Right cardiac atrium (tissue), 5 donors: ENCODE results near the gene OR6J1. TPM values are rescaled to one million over a fixed set of nuclear protein-coding genes. Genes with fewer than 3 reads are reported as not detected.
"Not testable (repeated sequence)": the region's sequence is repeated elsewhere in the genome, so short reads cannot be mapped to it uniquely, and the experiment has no call there.

Experiments used
- ATAC-seq, 2 donors: fragments of 200-7000 bp; cut with Tn5 transposase; one replicate each; pipeline versions ENCODE4 v1.8.0 to v1.9.1; 2020; ENCODE audit warnings: moderate library complexity in 2 of 2, mild to moderate bottlenecking in 1 of 2
- DNase-seq, 3 donors: peaks; one replicate each; pipeline ENCODE4 v3.0.0-alpha.2; 2020
- H3K27ac ChIP-seq: one replicate; pipeline ENCODE4 v1.5.1; 2013; ENCODE audit warnings: mild to moderate bottlenecking, low read length, control low read depth, moderate library complexity
- H3K27me3 ChIP-seq: one replicate; pipeline ENCODE4 v1.6.1; 2013; ENCODE audit not compliant: control insufficient read depth, insufficient read depth
- H3K4me1 ChIP-seq: one replicate; pipeline ENCODE4 v1.6.1; 2013; ENCODE audit warnings: low read length; ENCODE audit not compliant: control insufficient read depth, insufficient read depth
- H3K4me3 ChIP-seq: one replicate; pipeline ENCODE4 v1.5.1; 2013; ENCODE audit warnings: low read length, control low read depth
- H3K9me3 ChIP-seq: one replicate; pipeline ENCODE4 v1.6.1; 2013; ENCODE audit warnings: low read length; ENCODE audit not compliant: control insufficient read depth
- WGBS: extraction: QIAGEN DNeasy Blood & Tissue Kit; methylation state at CpG from one replicate; pipeline ENCODE4 v1.1.7; 2013; 5-methylcytosine and 5-hydroxymethylcytosine counted together
- intact Hi-C, 4 donors: fragments of 100-400 bp; cut with DNase I; formaldehyde crosslinking; loops; one replicate each; pipeline versions ENCODE4 v1.11.0 to v1.14.0; 2022 to 2023
- polyA plus RNA-seq: library from polyadenylated mRNA; stranded (reverse); fragments of 200-250 nt; gene quantifications from one replicate; pipeline ENCODE4 v1.2.3, GENCODE V29; 2013
- total RNA-seq, 4 donors: library from RNA; stranded (reverse); fragmentation: NEBNext Ultra II Directional; extraction: Animal tissue kit (Norgen Biotek cat#: 25700); gene quantifications; one replicate each; pipeline ENCODE4 v1.2.1, GENCODE V29; 2021
- donor health status: healthy with polysubstance abuse.
- donor health status: DM: no; HTN: yes; CAD: no.
- donor health status: DM: no; HTN: no; CAD: no.
- donor health status: DM: no; HTN: yes; CAD: no; lungs with severe emphysema.
- donor health status: DM: yes; HTN: yes; CAD: no.

The OR6J1 gene
- total and polyA plus RNA-seq, 5 donors, result not detected

DNA sequence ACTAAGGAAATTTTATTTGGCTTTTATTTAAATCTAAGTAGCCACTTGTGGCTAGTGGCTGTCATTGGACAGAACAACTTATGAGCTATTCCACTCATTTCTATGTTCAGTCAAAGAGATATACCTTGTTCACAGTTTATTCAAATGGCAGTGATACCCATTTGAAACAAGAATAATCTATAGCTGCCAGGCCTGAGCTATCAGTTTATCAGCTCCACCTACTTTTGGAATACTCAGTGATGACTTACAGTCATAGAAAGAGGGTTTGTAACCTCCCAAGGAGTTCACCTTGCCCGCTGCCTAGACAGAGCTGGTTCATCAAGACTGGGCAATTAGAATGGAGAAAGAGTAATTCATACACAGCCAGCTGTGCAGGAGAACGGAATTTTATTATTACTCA, 50.6 kb downstream of the OR6J1 start:
- no peak for DNase-seq
- no peak overlapping the region for H3K27ac ChIP-seq
- no peak for ATAC-seq
- 83% methylated on average over 2 of the region's 2 CpGs for WGBS
- H3K27me3 ChIP-seq, result no peaks in the 10 kb centered on the region
- no peaks in the 10 kb centered on the region for H3K9me3 ChIP-seq
- no peak overlapping the region for H3K4me3 ChIP-seq
- peaks cover 3% of the 10 kb centered on the region for H3K4me1 ChIP-seq
- intact Hi-C loops, result no loop called here

DNA sequence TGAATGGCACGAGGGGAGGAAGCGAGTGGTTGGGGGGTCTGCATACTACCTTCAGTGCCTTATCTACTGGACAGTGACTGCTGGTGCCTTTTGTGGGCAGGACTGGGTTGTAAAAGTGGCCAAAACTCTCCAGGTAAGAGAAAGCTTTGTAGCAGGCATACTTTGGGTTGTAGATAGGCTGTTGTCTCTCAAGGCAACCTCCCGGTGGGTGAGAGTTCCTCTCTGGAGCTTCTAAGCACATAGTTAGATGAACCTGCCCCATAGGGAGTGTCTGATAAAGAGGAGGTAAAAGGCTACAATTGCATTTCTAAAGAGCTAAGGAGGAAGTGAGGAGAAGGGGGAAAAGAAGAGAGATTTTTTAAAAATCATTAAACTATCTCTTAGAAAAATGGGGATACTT, 51.0 kb downstream of the OR6J1 start:
- no peaks in the 10 kb centered on the region for H3K27me3 ChIP-seq

DNA sequence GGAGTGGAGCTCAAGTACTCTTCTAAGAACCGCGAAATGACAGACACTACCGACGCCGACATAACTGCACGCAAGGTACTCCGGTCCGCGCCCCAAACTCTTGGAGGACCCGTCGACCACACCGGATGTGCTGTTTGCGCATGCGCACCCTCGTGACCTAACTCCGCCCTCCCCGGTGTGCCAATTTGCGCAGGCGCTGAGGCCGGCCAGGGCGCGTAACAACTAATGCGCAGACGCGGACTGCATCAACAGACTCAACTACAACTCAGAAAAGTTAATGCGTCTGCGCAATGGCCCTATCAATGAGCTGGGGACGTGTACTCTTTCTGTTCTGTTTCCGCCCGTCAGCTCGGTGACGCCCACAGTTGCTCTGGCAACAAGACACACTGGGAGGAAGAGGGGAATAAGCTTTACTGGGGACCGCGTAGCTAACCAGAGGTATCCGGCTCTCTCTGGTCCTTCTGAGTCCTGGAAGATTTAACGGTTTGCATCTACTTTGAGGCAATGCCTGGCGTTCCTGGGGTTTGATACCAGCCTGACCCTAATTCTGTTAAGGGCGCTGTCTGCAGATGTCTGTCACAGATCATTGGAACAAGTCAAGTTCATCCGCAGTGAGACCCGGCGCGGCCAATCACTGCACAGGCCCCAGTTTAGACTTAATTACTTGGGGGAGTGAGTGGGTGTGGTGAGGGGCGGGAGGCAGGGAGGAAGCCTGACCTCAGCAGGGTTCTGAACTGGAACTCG, 54.9 kb downstream of the OR6J1 start, which contains the start of gene DAD1:
DAD1 (minus strand) TSS at position 129 of the 744 bp plus-strand sequence; CDS start at position 62, 67 bp downstream.
- under 1% methylated on average over 44 of the region's 44 CpGs for WGBS
- Histone ChIP-seq H3K9me3 (no peaks in the 10 kb centered on the region), H3K27ac (peak within 1 kb of the TSS; percentile 96), H3K27me3 (no peaks in the 10 kb centered on the region), H3K4me3 (peak within 1 kb of the TSS; percentile 91), H3K4me1 (no peaks in the 10 kb centered on the region)
- ATAC-seq (peak; percentile 99 to 100), DNase-seq (peak; percentile 98 to 99 (median 99))
- intact Hi-C loops, result no loop called here

More for the DNA sequence above, 51.0 kb downstream of the OR6J1 start:
- ATAC-seq, result no peak
- Histone ChIP-seq H3K4me1 (peaks cover 3% of the 10 kb centered on the region), H3K4me3 (no peak overlapping the region), H3K9me3 (no peaks in the 10 kb centered on the region), H3K27ac (no peak overlapping the region)
- intact Hi-C loops, result no loop called here
- no peak for DNase-seq
- WGBS, result 47% methylated on average over 3 of the region's 3 CpGs

DNA sequence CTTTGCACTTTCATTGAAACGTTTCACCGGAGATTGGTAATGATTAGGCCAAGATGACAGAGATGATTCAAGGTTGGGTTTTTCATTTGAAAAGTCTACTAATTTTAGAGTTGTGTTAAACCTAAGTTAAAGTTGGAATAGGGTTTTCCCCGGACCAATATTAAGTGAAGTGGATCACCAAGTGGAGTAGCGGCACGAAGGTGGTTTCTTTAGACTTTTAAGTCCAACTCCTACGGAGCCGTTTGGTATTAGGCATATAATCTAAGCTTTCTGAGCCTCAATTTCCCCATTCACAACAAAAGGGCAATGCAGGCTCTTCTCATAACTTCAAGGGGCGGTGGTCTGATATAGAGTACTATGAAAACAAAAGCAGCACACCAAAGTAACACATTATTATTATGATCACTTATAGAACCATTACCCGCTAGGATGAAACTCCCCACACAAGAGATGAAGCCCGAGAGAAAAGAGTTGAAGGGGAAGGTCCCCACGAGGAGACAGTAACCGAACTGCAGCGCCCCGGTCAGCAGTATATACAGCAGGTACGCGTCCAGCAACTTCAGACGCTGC, 55.5 kb downstream of the OR6J1 start:
- Histone ChIP-seq H3K4me3 (peak overlapping the region; percentile 91), H3K4me1 (no peaks in the 10 kb centered on the region), H3K27ac (peak overlapping the region; percentile 96), H3K9me3 (no peaks in the 10 kb centered on the region), H3K27me3 (no peaks in the 10 kb centered on the region)
- intact Hi-C loops, result no loop called here
- WGBS, result 3% methylated on average over 17 of the region's 17 CpGs
- DNase-seq (no peak), ATAC-seq (no peak)

DNA sequence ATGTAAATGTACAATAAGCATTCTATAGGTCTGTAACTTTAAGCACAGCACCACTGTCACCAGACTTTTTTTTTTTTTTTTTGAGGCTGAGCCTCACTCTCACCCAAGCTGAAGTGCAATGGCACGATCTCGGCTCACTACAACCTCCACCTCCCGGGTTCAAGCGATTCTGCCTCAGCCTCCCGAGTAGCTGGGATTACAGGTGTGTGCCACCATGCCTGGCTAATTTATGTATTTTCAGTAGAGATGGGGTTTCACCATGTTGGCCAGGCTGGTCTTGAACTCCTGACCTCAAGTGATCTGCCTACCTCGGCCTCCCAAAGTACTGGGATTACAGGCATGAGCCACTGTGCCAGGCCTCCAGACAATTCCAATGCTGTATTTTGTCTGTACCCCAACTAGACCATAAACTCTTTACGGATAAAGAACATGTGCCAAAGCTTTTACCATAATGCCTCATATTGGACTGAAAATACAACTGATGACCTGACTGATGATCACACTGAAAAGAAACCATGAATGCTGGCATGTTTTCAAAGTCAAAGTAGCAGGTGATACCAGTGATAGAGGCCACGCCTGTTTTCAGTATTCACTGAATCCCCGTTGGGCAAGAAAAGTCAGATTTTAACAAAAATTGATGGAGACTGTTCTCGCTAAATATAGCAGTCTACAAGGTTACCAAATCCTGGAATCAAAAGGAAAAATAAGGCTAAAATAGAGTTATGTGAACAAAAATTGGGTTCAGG, 56.3 kb downstream of the OR6J1 start:
- 83% methylated on average over 10 of the region's 10 CpGs for WGBS
- ATAC-seq, DNase-seq, H3K27ac ChIP-seq, H3K27me3 ChIP-seq, H3K9me3 ChIP-seq, intact Hi-C loops, H3K4me1 ChIP-seq: not testable (repeated sequence)
- peak overlapping the region; percentile 91 for H3K4me3 ChIP-seq

DNA sequence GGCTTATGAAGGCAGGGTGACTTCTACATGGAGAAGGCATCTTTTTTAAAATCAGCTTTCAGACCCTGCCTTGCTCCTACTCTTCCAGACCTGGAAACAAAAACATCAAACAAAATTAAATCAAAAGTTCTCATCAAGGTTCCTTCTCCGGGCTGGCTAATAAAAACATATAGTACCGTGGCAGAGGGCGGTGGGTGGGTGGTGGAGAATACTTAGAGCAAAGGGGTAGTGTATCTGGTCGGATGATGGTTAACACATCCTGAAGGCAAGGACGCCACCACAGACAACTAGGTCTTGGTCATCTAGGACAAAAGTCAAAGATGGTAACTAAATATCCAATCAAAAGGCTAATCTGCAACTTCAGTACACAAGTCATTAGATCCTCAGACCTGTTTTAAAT, 56.9 kb downstream of the OR6J1 start:
- Histone ChIP-seq H3K9me3 (no peaks in the 10 kb centered on the region), H3K27ac (no peak overlapping the region), H3K4me1 (no peaks in the 10 kb centered on the region), H3K4me3 (no peak overlapping the region), H3K27me3 (no peaks in the 10 kb centered on the region)
- no peak for ATAC-seq
- 91% methylated on average over 5 of the region's 5 CpGs for WGBS
- intact Hi-C loops, result no loop called here
- no peak for DNase-seq

DNA sequence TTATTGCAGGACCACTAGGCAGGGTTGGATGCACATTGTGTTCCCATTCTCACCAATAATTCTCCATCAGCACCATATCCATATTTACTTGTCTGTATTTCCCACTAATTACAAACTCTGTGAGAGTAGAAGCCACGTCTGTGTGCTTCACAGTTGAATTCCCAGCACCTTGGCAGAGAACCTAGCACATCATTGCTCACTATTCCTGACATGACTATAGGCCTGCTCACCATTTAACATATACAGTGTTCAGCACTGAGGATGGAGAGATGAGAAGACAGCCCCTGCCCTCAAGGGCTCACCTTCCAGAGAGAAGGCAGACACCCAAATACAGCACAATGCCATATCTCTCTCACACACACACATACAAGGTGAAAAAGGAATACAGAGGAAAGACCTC, 60.2 kb downstream of the OR6J1 start:
- WGBS, result 61% methylated on average over 1 of the region's 1 CpG
- H3K9me3 ChIP-seq, result no peaks in the 10 kb centered on the region
- ATAC-seq, result no peak
- intact Hi-C loops, result no loop called here
- no peaks in the 10 kb centered on the region for H3K27me3 ChIP-seq
- H3K4me1 ChIP-seq, result no peaks in the 10 kb centered on the region
- no peak overlapping the region for H3K27ac ChIP-seq
- DNase-seq, result no peak
- H3K4me3 ChIP-seq, result no peak overlapping the region

Other genes starting within 250 kb of the OR6J1 start
- gene DAD1, start 55.1 kb downstream of the OR6J1 start, total RNA-seq, result 100 to 1,000 TPM; 122 to 168 (median 158) TPM
- gene DAD1, start 55.1 kb downstream of the OR6J1 start, polyA plus RNA-seq, result 220 TPM
- gene ABHD4, start 46.1 kb downstream of the OR6J1 start, total RNA-seq, result 10 to 100 TPM; 29.7 to 40.9 (median 36.9) TPM
- gene ABHD4, start 46.1 kb downstream of the OR6J1 start, polyA plus RNA-seq, result 20.3 TPM
- 100 to 1,000 TPM in 3 of 4 donors, 10 to 100 TPM in 1; 92.6 to 123 (median 114) TPM for gene OXA1L, start 122.3 kb upstream of the OR6J1 start, total RNA-seq
- 134 TPM for gene OXA1L, start 122.3 kb upstream of the OR6J1 start, polyA plus RNA-seq
- gene SLC7A7, start 171.1 kb upstream of the OR6J1 start, total RNA-seq, result 10 to 100 TPM in 1 of 4 donors, 1 to 10 TPM in 3; 5.7 to 13.6 (median 7.5) TPM
- gene SLC7A7, start 171.1 kb upstream of the OR6J1 start, polyA plus RNA-seq, result 3.1 TPM
- 100 to 1,000 TPM in 1 of 4 donors, 10 to 100 TPM in 3; 86.2 to 115 (median 91.1) TPM for gene MRPL52, start 185.5 kb upstream of the OR6J1 start, total RNA-seq
- gene MRPL52, start 185.5 kb upstream of the OR6J1 start, polyA plus RNA-seq, result 113 TPM
- gene MMP14, start 192.2 kb upstream of the OR6J1 start, total RNA-seq, result 10 to 100 TPM; 45.3 to 64.1 (median 50.0) TPM
- 33.3 TPM for gene MMP14, start 192.2 kb upstream of the OR6J1 start, polyA plus RNA-seq
- gene LRP10, start 227.4 kb upstream of the OR6J1 start, total RNA-seq, result 10 to 100 TPM; 66.2 to 89.7 (median 76.5) TPM
- gene LRP10, start 227.4 kb upstream of the OR6J1 start, polyA plus RNA-seq, result 28.7 TPM
- gene REM2, start 238.9 kb upstream of the OR6J1 start, total RNA-seq, result under 1 TPM in 1 of 4 donors, not detected in 3; 0.25 TPM
- gene REM2, start 238.9 kb upstream of the OR6J1 start, polyA plus RNA-seq, result 0.07 TPM